Astrocyte of the spinal cord (primary cell): ENCODE results near the gene ELFN1.
A peak's percentile ranks its signal among the peaks of the same experiment; 100 is the strongest.

Source experiments
- DNase-seq: peaks from one replicate; pipeline ENCODE4 v3.0.0; 2011; ENCODE audit warnings: low read depth, low spot score
- H3K4me3 ChIP-seq: 2 replicates; pipeline ENCODE4 v1.5.1; 2011; ENCODE audit warnings: low read depth, mild to moderate bottlenecking, low read length, moderate library complexity
- CTCF ChIP-seq: IDR thresholded peaks from 2 replicates; pipeline ENCODE4 v1.5.1; 2012; ENCODE audit warnings: low read depth, mild to moderate bottlenecking, low read length, inconsistent platforms
- in situ Hi-C: cut with HindIII; loops from 2 replicates; pipeline ENCODE4 v1.10.0; 2017; ENCODE audit warnings: low sequenced_read_pairs

Gene ELFN1

DNA sequence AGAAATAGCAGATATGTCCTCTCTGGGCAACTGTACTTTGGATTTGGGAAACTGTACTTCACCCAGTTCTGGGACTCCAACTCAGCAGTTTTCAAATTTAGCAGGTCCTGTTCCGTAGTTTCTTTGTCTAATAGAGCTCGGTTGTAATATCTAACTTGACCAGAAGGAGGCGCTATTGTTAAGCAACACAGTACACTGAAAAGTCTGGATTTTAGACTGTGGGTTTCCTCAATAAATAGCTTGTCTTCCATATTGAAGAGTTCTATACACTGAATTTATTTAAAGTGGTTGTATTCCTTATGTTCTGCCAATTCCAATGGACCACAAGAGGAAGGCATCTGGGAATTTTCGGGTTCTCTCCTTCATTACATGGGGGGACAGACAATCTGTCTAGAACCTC is 39.8 kb downstream of the ELFN1 start:
- no peak overlapping the region for H3K4me3 ChIP-seq
- in situ Hi-C loops = no loop called here
- no peak for DNase-seq
- TF ChIP-seq CTCF = peak; percentile 33

DNA sequence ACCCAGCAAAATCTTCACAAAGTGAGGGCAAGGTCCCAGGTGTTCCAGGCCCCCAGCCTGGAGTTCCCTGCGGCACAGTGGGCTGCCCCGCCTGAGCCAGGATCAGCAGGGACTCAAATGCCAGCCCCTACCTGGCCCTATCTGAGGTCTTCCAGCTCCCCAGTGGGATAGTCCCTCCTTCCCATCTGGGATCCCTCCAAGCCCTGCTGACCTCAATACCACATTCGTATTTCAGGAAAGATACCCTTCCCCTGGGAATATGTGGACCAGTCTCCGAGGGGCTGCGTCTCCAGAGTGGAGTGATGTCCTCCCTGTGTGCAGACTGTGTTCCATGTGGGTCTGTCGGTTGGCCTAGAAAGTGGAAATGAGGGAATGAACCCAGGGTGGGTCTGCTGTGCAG is 40.9 kb downstream of the ELFN1 start:
- H3K4me3 ChIP-seq = no peak overlapping the region
- no peak for TF ChIP-seq CTCF
- no peak for DNase-seq
- in situ Hi-C loops = no loop called here

DNA sequence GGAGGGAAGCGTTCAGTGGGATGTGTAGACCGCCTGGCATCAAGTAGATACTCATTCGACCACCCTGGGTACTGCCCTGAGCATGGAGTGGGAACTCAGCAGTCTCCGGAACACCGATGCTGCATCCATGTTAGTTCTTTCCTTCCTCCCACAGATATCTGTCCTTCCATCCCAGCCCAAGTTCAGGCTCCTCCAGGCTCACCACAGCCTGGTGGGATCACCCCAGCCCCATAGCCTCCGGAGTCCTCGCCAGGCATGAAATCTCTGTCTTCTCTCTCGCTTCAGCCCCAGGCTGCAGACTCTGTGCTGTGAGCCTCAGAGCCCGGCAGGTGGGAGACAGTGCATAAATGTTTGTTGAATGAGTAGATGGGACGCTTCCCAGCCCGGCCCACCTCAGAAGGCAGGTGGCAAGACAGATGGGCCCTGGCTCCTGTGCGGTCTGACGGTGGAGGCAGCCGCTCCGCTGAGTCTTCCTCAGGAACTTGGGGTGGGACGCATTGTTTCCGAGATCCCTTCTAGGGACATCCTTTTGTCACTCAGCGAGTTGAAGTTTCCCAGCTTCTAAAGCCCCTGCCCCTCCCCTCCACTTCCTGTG is 42.9 kb downstream of the ELFN1 start:
- H3K4me3 ChIP-seq = no peak overlapping the region
- TF ChIP-seq CTCF = no peak
- in situ Hi-C loops = no loop called here
- no peak for DNase-seq

DNA sequence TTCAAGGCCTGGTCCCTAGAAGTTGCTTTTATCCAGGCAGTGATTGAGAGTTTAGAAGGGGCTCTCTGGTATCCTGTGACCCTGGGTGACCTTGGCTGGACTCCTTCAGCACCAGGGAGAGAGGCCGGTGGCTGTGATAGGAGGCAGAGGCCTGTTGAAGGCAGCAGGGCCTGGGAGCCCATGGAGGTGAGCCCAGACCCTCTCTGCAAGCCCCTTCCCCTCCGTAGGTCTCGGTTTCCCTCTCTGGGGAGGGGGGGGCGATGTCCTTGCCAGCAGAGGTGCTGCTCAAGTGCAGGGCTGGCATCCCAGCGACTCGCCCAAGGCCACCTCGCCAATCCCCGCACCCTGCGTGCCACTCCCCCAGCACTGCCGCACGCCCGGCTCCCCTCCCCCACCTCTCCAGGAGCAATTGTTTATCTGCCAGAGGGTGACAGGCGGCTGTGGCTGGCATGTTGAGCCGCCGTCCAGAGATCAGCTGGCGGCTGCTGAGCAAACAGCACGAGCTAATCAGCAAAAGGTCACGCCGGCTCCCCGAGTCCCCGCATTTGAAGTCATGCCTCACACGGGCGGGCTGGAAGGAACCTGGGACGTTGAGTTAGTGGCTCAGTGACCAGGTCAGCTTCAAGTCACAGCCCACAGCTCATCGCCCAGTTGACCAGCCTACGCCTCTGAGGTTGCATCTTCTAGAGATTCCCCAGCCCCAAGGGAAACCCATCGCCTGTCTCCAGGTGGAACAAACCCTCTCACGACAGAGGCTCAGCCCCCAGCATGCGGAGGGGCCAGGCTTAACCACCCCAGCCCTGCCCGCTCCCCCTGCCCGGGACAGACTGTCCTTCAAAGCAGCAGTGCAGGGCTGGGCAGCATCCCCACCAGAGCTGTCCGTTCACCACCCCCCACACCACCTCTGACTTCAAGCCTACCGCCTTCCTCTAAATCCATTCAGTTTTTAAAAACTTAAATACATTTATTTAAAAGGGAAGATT is 43.7 kb downstream of the ELFN1 start:
- no peak overlapping the region for H3K4me3 ChIP-seq
- in situ Hi-C loops = no loop called here
- no peak for TF ChIP-seq CTCF
- no peak for DNase-seq

- in situ Hi-C loops = no loop called here
- DNase-seq = no peak
- no peak for TF ChIP-seq CTCF
- H3K4me3 ChIP-seq = no peak overlapping the region
Observed at GRCh38 chr7:1714583-1715330, 44.7 kb downstream of the ELFN1 start.

DNA sequence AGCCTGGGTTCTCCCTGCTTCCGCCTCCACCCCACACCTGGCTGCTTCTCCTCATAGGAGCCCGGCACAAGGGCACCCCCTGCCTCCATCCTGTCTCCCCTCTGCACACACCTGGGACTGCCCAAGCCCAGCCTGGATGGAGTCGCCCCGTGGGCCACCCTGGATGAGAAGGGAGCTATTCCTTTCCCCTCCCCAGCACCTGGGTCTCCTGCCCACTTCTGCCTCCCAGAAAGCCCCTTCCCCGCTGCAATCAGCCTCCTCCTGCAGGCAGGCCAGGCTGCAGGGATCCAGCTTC is 45.2 kb downstream of the ELFN1 start:
- no peak overlapping the region for H3K4me3 ChIP-seq
- TF ChIP-seq CTCF = no peak
- no peak for DNase-seq
- in situ Hi-C loops = no loop called here
